ENCODE results near the gene SAMD13.

- TF ChIP-seq CTCF (IDR thresholded peaks at IDR 0.05): no peak
- TF ChIP-seq POLR2AphosphoS5 (IDR thresholded peaks at IDR 0.05): no peak
- no peak for TF ChIP-seq EP300 (IDR thresholded peaks at IDR 0.05)
Observed at GRCh38 chr1:84268346-84268745, 33.2 kb upstream of the SAMD13 start.
